AG04450 (cell line): ENCODE measurements around the gene MAPK8IP1. TPM values are rescaled to one million over a fixed set of nuclear protein-coding genes. Genes with fewer than 3 reads are reported as not detected.

Experiments
- CTCF ChIA-PET: fragments of 300-600, 350-600 bp; formaldehyde crosslinking; extraction: SDS; loops from one replicate; lab custom pipeline; 2022; ENCODE audit warnings: antibody characterized with exemption, inconsistent platforms; lab: Charles Lee
- POLR2A ChIA-PET: fragments of 350-600 bp; formaldehyde crosslinking; extraction: SDS; loops from one replicate; lab custom pipeline; 2021; ENCODE audit warnings: antibody characterized with exemption, inconsistent platforms; lab: Yijun Ruan, JAX
- DNase-seq: peaks from one replicate; pipeline ENCODE4 v3.0.0-alpha.2; 2011; ENCODE audit warnings: low read depth, low spot score
- H3K27ac ChIP-seq: one replicate; pipeline ENCODE4 v1.5.1; 2012; ENCODE audit warnings: low read depth, low read length, control low read depth
- H3K27me3 ChIP-seq: one replicate; pipeline ENCODE4 v1.6.0; 2012; ENCODE audit warnings: low read length; ENCODE audit not compliant: control insufficient read depth, insufficient read depth
- H3K4me3 ChIP-seq: 2 replicates; pipeline ENCODE4 v1.5.1; 2011; ENCODE audit warnings: mild to moderate bottlenecking, low read depth, low read length, control low read depth
- H3K9me3 ChIP-seq: 2 replicates; pipeline ENCODE4 v1.5.1; 2012; ENCODE audit warnings: low read length; ENCODE audit not compliant: control insufficient read depth, insufficient read depth
- polyA plus RNA-seq: library from polyadenylated mRNA; depleted of rRNA; stranded (reverse); fragments of >200 nt; gene quantifications from 2 replicates; pipeline ENCODE4 v1.2.3, GENCODE V29; 2011
- TF ChIP-seq, protein P1 (sequence below): IDR thresholded peaks from 2 replicates; pipeline ENCODE4 v1.5.1; 2011; ENCODE audit warnings: low read depth, low read length, control low read depth, inconsistent platforms

Gene MAPK8IP1
- polyA plus RNA-seq, 1 experiment: 5.6 TPM

DNA sequence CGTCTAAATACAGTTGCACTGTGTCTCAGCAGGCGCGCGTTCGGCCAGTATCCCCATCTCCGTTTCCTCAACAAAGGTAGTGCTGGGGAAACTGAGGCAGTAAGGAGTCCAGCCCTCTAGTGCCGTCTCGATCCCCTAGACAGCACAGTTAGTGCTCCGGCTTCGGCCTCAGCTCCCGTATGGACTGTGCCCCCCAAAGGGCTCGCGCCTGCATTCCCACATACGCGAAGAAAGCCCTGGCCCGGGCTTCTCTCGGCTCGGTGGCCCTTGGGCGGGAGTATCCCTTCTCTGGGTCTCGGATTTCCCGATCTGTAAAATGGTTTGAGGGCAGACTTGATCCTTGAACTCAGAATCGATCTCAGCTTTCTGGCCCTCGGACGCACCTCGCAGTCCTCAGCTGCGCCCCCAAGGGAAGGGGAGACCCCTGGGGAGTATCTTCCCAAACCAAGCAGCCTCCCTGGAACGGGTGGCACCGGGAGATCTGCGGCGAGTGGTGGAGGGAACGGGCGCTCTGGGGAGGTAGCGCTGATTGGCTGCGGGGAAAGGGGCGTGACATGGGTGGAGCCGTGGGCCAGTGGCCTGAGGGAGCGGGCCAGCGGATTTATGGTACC, 33.0 kb downstream of the MAPK8IP1 start:
- H3K27ac ChIP-seq: peak overlapping the region; percentile 89
- H3K27me3 ChIP-seq: peaks cover 25% of the 10 kb centered on the region
- TF ChIP-seq, protein P1, sequence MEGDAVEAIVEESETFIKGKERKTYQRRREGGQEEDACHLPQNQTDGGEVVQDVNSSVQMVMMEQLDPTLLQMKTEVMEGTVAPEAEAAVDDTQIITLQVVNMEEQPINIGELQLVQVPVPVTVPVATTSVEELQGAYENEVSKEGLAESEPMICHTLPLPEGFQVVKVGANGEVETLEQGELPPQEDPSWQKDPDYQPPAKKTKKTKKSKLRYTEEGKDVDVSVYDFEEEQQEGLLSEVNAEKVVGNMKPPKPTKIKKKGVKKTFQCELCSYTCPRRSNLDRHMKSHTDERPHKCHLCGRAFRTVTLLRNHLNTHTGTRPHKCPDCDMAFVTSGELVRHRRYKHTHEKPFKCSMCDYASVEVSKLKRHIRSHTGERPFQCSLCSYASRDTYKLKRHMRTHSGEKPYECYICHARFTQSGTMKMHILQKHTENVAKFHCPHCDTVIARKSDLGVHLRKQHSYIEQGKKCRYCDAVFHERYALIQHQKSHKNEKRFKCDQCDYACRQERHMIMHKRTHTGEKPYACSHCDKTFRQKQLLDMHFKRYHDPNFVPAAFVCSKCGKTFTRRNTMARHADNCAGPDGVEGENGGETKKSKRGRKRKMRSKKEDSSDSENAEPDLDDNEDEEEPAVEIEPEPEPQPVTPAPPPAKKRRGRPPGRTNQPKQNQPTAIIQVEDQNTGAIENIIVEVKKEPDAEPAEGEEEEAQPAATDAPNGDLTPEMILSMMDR: no peak
- ChIA-PET CTCF (interaction anchor here (1.5 to 3.1 kb wide), 2 partner anchors 45 to 76 kb away, joined by 4 to 8 read pairs; no protein-coding TSS in a partner anchor), POLR2A (interaction anchor here (0.7 to 1.6 kb wide), 8 partner anchors 9 to 113 kb away, joined by 3 to 6 read pairs (median 3); partner anchors contain the start of genes CRY2 and SLC35C1)
- peak; percentile 24 for DNase-seq
- peak overlapping the region; percentile 96 for H3K4me3 ChIP-seq
- peaks cover 8% of the 10 kb centered on the region; the same call in 1 of the 2 replicates for H3K9me3 ChIP-seq

DNA sequence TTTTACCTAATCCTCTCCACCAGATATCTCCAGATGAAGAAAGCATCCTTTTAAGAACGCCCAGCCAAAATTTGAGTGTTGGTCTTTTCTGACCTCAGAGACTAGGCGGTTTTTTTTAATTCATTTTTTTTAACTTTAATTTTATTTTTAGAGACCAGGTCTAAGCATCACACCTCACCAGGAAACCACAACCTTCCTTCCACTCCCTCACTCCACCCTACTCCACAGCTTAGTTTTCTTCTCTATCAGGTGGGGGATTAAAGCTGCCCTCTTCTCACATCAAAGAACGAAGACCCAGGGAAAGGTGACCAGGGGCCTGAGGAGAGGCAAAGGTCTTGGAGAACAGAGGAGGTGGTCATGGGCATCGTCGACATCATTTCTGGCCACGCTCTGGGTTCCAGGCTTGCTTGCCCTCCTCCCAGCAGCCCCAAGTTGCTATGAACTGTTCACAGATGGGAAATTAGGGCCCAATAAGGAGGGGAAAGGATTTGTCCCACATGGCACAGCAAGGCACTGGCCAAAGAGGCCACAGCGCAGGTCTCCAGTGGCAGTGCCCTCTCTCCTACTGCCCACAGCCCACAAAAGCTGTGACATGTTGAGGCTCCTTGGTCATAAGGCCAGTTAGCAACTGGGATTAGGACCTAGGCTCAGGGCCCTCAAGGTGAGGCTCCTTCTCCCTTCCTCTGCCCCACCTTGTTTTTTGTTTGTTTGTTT, 33.7 kb downstream of the MAPK8IP1 start:
- DNase-seq: no peak
- POLR2A ChIA-PET: interaction anchor here (1.1 kb wide), 1 partner anchor 11 kb away, joined by 3 read pairs; no protein-coding TSS in a partner anchor
- Histone ChIP-seq H3K4me3 (no peak overlapping the region), H3K9me3 (peaks cover 8% of the 10 kb centered on the region; the same call in 1 of the 2 replicates), H3K27ac (no peak overlapping the region), H3K27me3 (peaks cover 29% of the 10 kb centered on the region)
- CTCF ChIA-PET: interaction anchor here (1.5 kb wide), 1 partner anchor 46 kb away, joined by 4 read pairs; no protein-coding TSS in a partner anchor
- TF ChIP-seq, protein P1: no peak

GRCh38 chr11:45919806-45920530, 34.5 kb downstream of the MAPK8IP1 start:
- TF ChIP-seq, protein P1: no peak
- CTCF ChIA-PET: no interaction called here
- H3K27me3 ChIP-seq: peaks cover 38% of the 10 kb centered on the region
- no peak for DNase-seq
- H3K9me3 ChIP-seq: peaks cover 8% of the 10 kb centered on the region; the same call in 1 of the 2 replicates
- no peak overlapping the region for H3K4me3 ChIP-seq
- no peak overlapping the region for H3K27ac ChIP-seq
- POLR2A ChIA-PET: no interaction called here

DNA sequence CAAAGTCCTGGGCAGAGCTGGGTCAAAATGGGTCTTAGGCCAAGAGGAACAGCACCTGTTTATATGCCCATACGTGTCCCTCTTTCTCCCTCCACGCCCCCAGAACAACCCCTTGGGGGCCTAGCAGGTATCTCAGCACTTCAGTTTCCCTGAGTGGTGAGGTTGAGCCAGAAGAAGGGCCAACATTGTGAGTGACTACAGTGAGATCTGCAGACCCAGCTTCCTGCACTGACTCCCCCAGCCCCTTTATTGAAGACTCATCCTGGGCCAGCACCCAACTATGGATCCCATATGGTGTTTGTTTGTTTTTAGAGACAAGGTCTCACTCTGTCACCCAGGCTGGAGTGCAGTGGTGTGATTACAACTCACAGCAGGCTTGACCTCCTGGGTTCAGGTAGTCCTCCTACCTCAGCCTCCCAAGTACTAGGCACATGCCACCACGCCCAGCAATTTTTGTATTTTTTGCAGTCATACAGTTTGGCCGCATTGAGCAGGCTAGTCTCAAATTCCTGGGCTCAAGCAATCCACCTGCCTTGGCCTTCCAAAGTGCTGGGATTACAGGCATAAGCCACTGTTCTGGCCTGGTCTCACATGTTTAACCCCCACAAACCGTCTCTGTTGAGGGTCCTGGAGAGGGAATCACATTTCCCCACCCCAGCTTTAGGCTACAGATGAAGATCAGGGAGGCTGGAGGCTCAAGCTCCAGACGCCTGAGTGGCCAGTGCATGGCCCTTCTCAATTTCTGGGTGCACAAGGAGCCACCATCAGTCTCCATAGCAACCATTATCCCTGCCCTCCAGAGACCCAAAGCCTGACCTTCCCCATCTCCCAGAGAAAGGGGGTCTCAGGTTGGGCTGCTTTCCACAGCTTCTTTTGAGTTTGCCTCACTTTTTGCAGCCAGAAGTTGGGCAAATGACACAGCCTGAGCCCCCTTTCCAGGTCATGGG, 35.4 kb downstream of the MAPK8IP1 start:
- ChIA-PET POLR2A (no interaction called here), CTCF (no interaction called here)
- Histone ChIP-seq H3K4me3 (no peak overlapping the region), H3K27me3 (peaks cover 44% of the 10 kb centered on the region), H3K27ac (no peak overlapping the region), H3K9me3 (peaks cover 8% of the 10 kb centered on the region; the same call in 1 of the 2 replicates)
- DNase-seq: no peak
- TF ChIP-seq, protein P1: no peak
